ENCODE data around the gene FGF6.

The FGF6 gene

DNA sequence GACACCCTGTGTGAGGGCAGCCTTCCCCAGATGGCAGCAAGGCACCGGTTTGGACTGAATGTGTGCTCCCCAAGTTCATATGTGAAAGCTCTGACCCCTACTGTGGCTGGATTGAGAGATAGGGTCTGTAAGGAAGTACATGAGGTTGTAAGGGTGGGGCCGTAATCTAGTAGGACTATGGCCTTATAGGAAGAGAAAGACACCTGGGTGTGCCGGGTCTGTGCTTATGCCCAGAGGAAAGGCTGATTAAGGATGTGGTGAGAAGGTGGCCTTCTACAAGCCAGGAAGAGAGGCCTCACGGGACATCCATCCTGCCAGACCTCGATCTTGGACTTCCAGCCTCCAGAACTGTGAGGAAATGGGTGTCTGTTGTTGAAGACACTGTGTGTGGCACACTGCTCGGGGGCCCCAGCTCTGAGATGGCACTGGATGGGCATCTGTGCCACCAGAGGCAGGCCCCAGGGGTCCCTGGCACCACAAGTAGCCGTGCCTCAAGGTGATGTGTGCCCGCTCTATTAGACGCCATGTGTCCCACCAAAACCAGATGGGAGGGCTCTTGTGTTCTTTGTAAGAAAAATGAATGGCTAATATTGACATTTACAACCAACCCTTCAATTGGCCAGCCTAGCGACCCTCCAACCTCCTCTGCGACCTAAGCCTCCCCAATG, 22.0 kb downstream of the FGF6 start:
- no peak overlapping the region for H3K4me3 ChIP-seq (ENCODE audit: low read length)
- H3K27me3 ChIP-seq (ENCODE audit: low read depth, low read length) = peaks cover 18% of the 10 kb centered on the region
- H3K9ac ChIP-seq (ENCODE audit: low read length) = no peak overlapping the region
- no peak overlapping the region for H2AFZ ChIP-seq (ENCODE audit: low read depth, low read length)
- H3K4me2 ChIP-seq (ENCODE audit: low read length) = no peak overlapping the region
- H3K36me3 ChIP-seq (replicated peaks; ENCODE audit: low read depth, low read length) = no peaks in the 10 kb centered on the region
- H3K9me3 ChIP-seq (ENCODE audit: insufficient read depth, low read length) = no peaks in the 10 kb centered on the region
- H3K27ac ChIP-seq (ENCODE audit: low read length) = no peak overlapping the region
- no peaks in the 10 kb centered on the region for H4K20me1 ChIP-seq (ENCODE audit: insufficient read depth, low read length)
- TF ChIP-seq, protein P1, sequence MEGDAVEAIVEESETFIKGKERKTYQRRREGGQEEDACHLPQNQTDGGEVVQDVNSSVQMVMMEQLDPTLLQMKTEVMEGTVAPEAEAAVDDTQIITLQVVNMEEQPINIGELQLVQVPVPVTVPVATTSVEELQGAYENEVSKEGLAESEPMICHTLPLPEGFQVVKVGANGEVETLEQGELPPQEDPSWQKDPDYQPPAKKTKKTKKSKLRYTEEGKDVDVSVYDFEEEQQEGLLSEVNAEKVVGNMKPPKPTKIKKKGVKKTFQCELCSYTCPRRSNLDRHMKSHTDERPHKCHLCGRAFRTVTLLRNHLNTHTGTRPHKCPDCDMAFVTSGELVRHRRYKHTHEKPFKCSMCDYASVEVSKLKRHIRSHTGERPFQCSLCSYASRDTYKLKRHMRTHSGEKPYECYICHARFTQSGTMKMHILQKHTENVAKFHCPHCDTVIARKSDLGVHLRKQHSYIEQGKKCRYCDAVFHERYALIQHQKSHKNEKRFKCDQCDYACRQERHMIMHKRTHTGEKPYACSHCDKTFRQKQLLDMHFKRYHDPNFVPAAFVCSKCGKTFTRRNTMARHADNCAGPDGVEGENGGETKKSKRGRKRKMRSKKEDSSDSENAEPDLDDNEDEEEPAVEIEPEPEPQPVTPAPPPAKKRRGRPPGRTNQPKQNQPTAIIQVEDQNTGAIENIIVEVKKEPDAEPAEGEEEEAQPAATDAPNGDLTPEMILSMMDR (IDR thresholded peaks at IDR 0.05; ENCODE audit: low read depth, low read length) = no peak
- TF ChIP-seq EZH2phosphoT487 (IDR thresholded peaks at IDR 0.05; ENCODE audit: low read depth) = no peak
- H3K4me1 ChIP-seq (ENCODE audit: low read length) = no peaks in the 10 kb centered on the region
- no peaks in the 10 kb centered on the region for H3K79me2 ChIP-seq (ENCODE audit: low read length)

DNA sequence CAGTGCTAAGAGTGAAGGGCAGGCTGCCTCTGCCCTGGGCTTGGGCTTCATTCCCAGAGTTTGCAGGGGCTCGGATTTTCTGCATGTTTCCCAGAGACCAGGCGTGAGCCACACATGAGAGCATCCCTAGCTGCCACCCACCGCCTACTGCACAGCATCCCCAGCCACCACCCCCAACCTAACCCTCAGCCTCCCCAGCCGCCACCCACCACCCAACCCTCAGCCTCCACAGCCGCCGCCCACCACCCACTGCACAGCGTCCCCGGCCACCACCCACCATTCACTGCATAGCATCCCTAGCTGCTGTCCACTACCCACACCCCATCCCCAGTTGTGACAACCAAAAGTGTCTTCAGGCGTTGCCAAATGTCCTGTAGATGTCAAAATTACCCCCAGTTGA, 22.6 kb downstream of the FGF6 start:
- TF ChIP-seq, protein P1 (IDR thresholded peaks at IDR 0.05; ENCODE audit: low read depth, low read length) = no peak
- no peak for TF ChIP-seq EZH2phosphoT487 (IDR thresholded peaks at IDR 0.05; ENCODE audit: low read depth)

DNA sequence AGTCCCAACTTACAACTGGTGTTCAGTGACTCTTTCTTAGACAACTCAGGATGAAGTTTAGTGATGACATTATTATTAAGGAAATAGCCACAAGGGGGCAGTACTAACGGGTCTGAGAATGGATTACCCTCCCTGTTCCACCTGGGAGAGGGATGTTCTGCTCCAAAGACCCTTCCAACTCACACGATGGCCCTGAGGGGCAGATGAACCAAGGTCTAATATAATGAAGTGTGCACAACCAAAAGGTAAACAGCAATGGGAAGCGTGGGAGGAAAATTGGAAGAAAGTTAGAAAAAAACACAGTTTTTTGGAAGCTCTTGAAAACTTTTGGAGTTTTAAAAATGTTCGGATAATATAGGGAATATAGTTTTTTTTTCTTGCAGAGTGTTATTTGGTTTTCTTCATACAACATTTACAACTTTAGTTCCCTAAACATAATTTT, 24.0 kb downstream of the FGF6 start:
- Histone ChIP-seq H3K4me3 (ENCODE audit: low read length) (no peak overlapping the region), H4K20me1 (ENCODE audit: insufficient read depth, low read length) (no peaks in the 10 kb centered on the region), H3K79me2 (ENCODE audit: low read length) (no peaks in the 10 kb centered on the region), H2AFZ (ENCODE audit: low read depth, low read length) (no peak overlapping the region), H3K4me2 (ENCODE audit: low read length) (no peak overlapping the region), H3K36me3 (replicated peaks; ENCODE audit: low read depth, low read length) (no peaks in the 10 kb centered on the region), H3K27me3 (ENCODE audit: low read depth, low read length) (peaks cover 35% of the 10 kb centered on the region), H3K27ac (ENCODE audit: low read length) (no peak overlapping the region), H3K9me3 (ENCODE audit: insufficient read depth, low read length) (no peaks in the 10 kb centered on the region), H3K9ac (ENCODE audit: low read length) (no peak overlapping the region), H3K4me1 (ENCODE audit: low read length) (no peaks in the 10 kb centered on the region)
- TF ChIP-seq, protein P1 (IDR thresholded peaks at IDR 0.05; ENCODE audit: low read depth, low read length) = peak; percentile 86
- TF ChIP-seq EZH2phosphoT487 (IDR thresholded peaks at IDR 0.05; ENCODE audit: low read depth) = no peak

More for the DNA sequence above, 22.6 kb downstream of the FGF6 start:
- H3K9me3 ChIP-seq (ENCODE audit: insufficient read depth, low read length) = no peaks in the 10 kb centered on the region
- no peak overlapping the region for H3K4me3 ChIP-seq (ENCODE audit: low read length)
- H4K20me1 ChIP-seq (ENCODE audit: insufficient read depth, low read length) = no peaks in the 10 kb centered on the region
- no peaks in the 10 kb centered on the region for H3K79me2 ChIP-seq (ENCODE audit: low read length)
- H3K27me3 ChIP-seq (ENCODE audit: low read depth, low read length) = peaks cover 22% of the 10 kb centered on the region
- H3K9ac ChIP-seq (ENCODE audit: low read length) = no peak overlapping the region
- H3K4me1 ChIP-seq (ENCODE audit: low read length) = no peaks in the 10 kb centered on the region
- no peak overlapping the region for H2AFZ ChIP-seq (ENCODE audit: low read depth, low read length)
- H3K4me2 ChIP-seq (ENCODE audit: low read length) = no peak overlapping the region
- H3K27ac ChIP-seq (ENCODE audit: low read length) = no peak overlapping the region
- no peaks in the 10 kb centered on the region for H3K36me3 ChIP-seq (replicated peaks; ENCODE audit: low read depth, low read length)

DNA sequence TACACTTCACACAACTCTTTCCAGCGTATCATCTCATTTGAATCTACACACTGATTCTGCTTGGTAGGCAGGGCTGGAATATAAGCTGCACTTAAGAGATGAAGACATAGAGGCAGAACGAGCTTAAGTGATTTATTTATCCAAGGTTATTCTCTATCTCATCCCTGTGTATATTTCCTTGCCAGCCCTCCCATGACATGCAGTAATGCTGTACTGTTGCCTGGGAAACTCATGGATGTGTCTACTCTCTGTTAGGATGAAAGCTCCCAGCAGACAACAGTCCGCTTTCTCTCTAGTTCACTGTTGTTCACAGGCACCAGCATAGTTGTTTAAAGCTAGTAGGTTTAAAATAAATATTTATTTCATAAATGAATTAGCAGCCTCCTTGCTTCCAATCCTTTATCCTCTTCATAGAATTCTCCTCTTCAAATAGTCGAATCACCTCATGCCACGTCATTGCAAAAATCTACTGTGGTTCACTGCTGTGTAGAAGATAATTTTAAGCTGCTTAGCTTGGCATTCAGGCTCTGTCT, 25.4 kb downstream of the FGF6 start:
- no peak overlapping the region for H3K4me2 ChIP-seq (ENCODE audit: low read length)
- no peak overlapping the region for H3K4me3 ChIP-seq (ENCODE audit: low read length)
- TF ChIP-seq, protein P1 (IDR thresholded peaks at IDR 0.05; ENCODE audit: low read depth, low read length) = no peak
- TF ChIP-seq EZH2phosphoT487 (IDR thresholded peaks at IDR 0.05; ENCODE audit: low read depth) = no peak

More for the DNA sequence above, 25.4 kb downstream of the FGF6 start:
- Histone ChIP-seq H3K36me3 (replicated peaks; ENCODE audit: low read depth, low read length) (no peaks in the 10 kb centered on the region), H4K20me1 (ENCODE audit: insufficient read depth, low read length) (no peaks in the 10 kb centered on the region), H2AFZ (ENCODE audit: low read depth, low read length) (no peak overlapping the region), H3K27ac (ENCODE audit: low read length) (no peak overlapping the region), H3K27me3 (ENCODE audit: low read depth, low read length) (peaks cover 45% of the 10 kb centered on the region), H3K79me2 (ENCODE audit: low read length) (no peaks in the 10 kb centered on the region), H3K9ac (ENCODE audit: low read length) (no peak overlapping the region), H3K9me3 (ENCODE audit: insufficient read depth, low read length) (no peaks in the 10 kb centered on the region), H3K4me1 (ENCODE audit: low read length) (no peaks in the 10 kb centered on the region)
